A673 (cell line): ENCODE results near the gene SVBP. TPM values are rescaled to one million over a fixed set of nuclear protein-coding genes. Genes with fewer than 3 reads are reported as not detected.

Experiments
- BruUV-seq: library from RNA; stranded (reverse); fragments of 400-500 nt; replicated peaks from 2 replicates; lab custom pipeline; 2021; lab: Mats Ljungman, UMichigan
- CTCF ChIA-PET: fragments of 300-600 bp; sonication (Branson Sonifier 250); formaldehyde crosslinking; loops from one replicate; lab custom pipeline; 2022; ENCODE audit warnings: antibody characterized with exemption; lab: Charles Lee
- POLR2A ChIA-PET: fragments of 300-600 bp; sonication (Branson Sonifier 250); formaldehyde crosslinking; loops from one replicate; lab custom pipeline; 2022; ENCODE audit warnings: antibody characterized with exemption; ENCODE audit not compliant: low non-redundant PET; lab: Charles Lee
- DNase-seq: peaks from one replicate; pipeline ENCODE4 v3.0.0-alpha.2; 2015; ENCODE audit warnings: low spot score
- H3K27ac ChIP-seq: fragments of 200-600 bp; sonication (generic); 2 replicates; pipeline ENCODE4 v1.5.1; 2016; ENCODE audit warnings: mixed run types, low read depth, mild to moderate bottlenecking, mixed read lengths, antibody characterized with exemption, low read length; ENCODE audit not compliant: poor library complexity, severe bottlenecking
- H3K27me3 ChIP-seq: fragments of 200-600 bp; sonication (generic); replicated peaks from 2 replicates; pipeline ENCODE4 v1.6.1; 2017; ENCODE audit warnings: mixed run types, low read depth, mild to moderate bottlenecking, mixed read lengths, antibody characterized with exemption, low read length; ENCODE audit not compliant: insufficient read depth, poor library complexity
- H3K36me3 ChIP-seq: fragments of 200-600 bp; sonication (generic); 2 replicates; pipeline ENCODE4 v1.6.1; 2016; ENCODE audit warnings: mixed run types, mild to moderate bottlenecking, mixed read lengths, antibody characterized with exemption, low read length; ENCODE audit not compliant: insufficient read depth, poor library complexity, severe bottlenecking
- H3K4me1 ChIP-seq: fragments of 200-600 bp; sonication (generic); 2 replicates; pipeline ENCODE4 v1.6.1; 2017; ENCODE audit warnings: mixed run types, mild to moderate bottlenecking, mixed read lengths, antibody characterized with exemption, low read length; ENCODE audit not compliant: insufficient read depth, poor library complexity, severe bottlenecking
- H3K4me3 ChIP-seq: fragments of 200-600 bp; sonication (generic); 2 replicates; pipeline ENCODE4 v1.5.1; 2016; ENCODE audit warnings: low read depth, mixed run types, mild to moderate bottlenecking, mixed read lengths, low read length; ENCODE audit not compliant: poor library complexity, severe bottlenecking
- H3K9me3 ChIP-seq: fragments of 200-600 bp; sonication (generic); 2 replicates; pipeline ENCODE4 v1.6.1; 2016; ENCODE audit warnings: mixed run types, low read depth, mild to moderate bottlenecking, mixed read lengths, antibody characterized with exemption, low read length; ENCODE audit not compliant: poor library complexity, severe bottlenecking
- EZH2 ChIP-seq: fragments of 200-600 bp; sonication (generic); IDR thresholded peaks from 2 replicates; pipeline ENCODE4 v1.6.1; 2017; ENCODE audit warnings: borderline replicate concordance, low read depth, mild to moderate bottlenecking, mixed read lengths, antibody characterized with exemption, low read length; ENCODE audit not compliant: poor library complexity, severe bottlenecking
- intact Hi-C: fragments of 100-400 bp; cut with micrococcal nuclease; formaldehyde crosslinking; loops from one replicate; pipeline ENCODE4 v1.10.0; 2022; ENCODE audit not compliant: unreplicated experiment
- total RNA-seq: library from RNA; stranded (reverse); gene quantifications from 2 replicates; pipeline ENCODE4 v1.2.3, GENCODE V29; 2021
- TF ChIP-seq, protein P1 (sequence below): fragments of 300-800, 200-600 bp; sonication (generic); conservative IDR thresholded peaks from 2 replicates; pipeline ENCODE4 v1.5.1; 2017; ENCODE audit warnings: low read depth, mild to moderate bottlenecking, antibody characterized with exemption, low read length, moderate library complexity, mixed read lengths

SVBP gene
- total RNA-seq, 1 experiment from 2014 or later: 50.8 TPM

DNA sequence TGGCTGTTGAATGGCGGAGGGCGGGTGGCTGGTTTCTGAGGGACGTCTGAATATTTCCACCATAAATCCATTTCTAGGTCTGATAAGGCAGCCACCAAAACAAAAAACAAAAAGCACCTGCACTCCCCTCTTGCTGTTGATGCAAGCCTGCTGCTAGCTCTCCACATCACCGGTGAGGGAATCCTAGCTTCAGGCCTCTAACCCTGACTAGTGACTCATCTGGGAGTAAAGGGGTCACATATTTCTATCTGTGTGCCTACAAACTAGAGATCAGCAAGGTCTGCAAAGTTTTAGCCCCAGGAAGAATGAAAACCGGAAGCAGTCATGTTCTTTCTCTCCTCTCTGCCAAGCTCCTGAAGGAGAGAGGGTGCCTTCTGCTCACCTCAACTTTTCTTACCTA, 10.6 kb downstream of the SVBP start:
- no peaks in the 10 kb centered on the region for H3K36me3 ChIP-seq
- POLR2A ChIA-PET: interaction anchor here (0.6 kb wide), 1 partner anchor 300 kb away, joined by 4 read pairs; no protein-coding TSS in a partner anchor
- CTCF ChIA-PET: no interaction called here

GRCh38 chr1:42806171-42806570, 11.0 kb downstream of the SVBP start:
- no peak overlapping the region for H3K27ac ChIP-seq
- H3K9me3 ChIP-seq: no peaks in the 10 kb centered on the region
- no TSS peak for BruUV-seq
- no peaks in the 10 kb centered on the region for H3K27me3 ChIP-seq
- DNase-seq: no peak
- H3K36me3 ChIP-seq: no peaks in the 10 kb centered on the region
- no peak overlapping the region for H3K4me3 ChIP-seq
- H3K4me1 ChIP-seq: no peaks in the 10 kb centered on the region
- ChIA-PET CTCF (no interaction called here), POLR2A (interaction anchor here (0.6 kb wide), 1 partner anchor 300 kb away, joined by 4 read pairs; no protein-coding TSS in a partner anchor)
- no peak for TF ChIP-seq EZH2
- TF ChIP-seq, protein P1, sequence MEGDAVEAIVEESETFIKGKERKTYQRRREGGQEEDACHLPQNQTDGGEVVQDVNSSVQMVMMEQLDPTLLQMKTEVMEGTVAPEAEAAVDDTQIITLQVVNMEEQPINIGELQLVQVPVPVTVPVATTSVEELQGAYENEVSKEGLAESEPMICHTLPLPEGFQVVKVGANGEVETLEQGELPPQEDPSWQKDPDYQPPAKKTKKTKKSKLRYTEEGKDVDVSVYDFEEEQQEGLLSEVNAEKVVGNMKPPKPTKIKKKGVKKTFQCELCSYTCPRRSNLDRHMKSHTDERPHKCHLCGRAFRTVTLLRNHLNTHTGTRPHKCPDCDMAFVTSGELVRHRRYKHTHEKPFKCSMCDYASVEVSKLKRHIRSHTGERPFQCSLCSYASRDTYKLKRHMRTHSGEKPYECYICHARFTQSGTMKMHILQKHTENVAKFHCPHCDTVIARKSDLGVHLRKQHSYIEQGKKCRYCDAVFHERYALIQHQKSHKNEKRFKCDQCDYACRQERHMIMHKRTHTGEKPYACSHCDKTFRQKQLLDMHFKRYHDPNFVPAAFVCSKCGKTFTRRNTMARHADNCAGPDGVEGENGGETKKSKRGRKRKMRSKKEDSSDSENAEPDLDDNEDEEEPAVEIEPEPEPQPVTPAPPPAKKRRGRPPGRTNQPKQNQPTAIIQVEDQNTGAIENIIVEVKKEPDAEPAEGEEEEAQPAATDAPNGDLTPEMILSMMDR: no peak
- intact Hi-C loops: no loop called here

More for the DNA sequence above, 10.6 kb downstream of the SVBP start:
- no peak for DNase-seq
- Histone ChIP-seq H3K9me3 (no peaks in the 10 kb centered on the region), H3K27me3 (no peaks in the 10 kb centered on the region), H3K4me1 (no peaks in the 10 kb centered on the region), H3K4me3 (no peak overlapping the region), H3K27ac (no peak overlapping the region)
- intact Hi-C loops: no loop called here
- no TSS peak for BruUV-seq
- TF ChIP-seq, protein P1: no peak
- TF ChIP-seq EZH2: no peak

DNA sequence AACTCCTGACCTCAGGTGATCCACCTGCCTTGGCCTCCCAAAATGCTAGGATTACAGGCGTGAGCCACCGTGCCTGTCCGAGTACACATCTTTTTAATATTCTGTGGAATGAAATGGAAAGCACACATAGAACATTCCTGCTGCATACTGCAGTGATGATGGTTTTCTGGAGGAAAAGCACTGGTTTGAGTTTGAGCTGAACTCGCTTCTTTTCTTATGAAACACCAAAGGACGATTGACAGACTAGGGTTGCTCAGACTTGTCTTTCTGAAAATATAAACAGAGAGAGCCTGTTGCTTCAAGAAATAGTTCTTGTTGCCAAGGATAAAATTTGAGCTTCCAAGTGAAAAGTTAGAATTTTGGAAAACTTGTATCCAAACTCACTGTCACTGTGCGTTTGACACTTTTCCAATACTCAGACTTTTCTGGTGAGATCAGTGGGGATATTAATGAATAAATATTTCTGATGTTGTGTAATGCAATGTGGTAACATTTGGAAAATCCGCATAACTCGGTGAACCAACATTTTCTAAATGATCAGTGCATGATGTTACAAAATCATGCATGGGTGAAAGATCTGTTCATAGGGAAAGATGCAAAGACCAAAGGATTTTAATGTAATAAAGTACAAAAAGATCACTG, 15.2 kb downstream of the SVBP start:
- BruUV-seq: no TSS peak
- ChIA-PET CTCF (no interaction called here), POLR2A (no interaction called here)
- H3K27me3 ChIP-seq: no peaks in the 10 kb centered on the region
- H3K27ac ChIP-seq: no peak overlapping the region
- H3K9me3 ChIP-seq: no peaks in the 10 kb centered on the region
- H3K36me3 ChIP-seq: no peaks in the 10 kb centered on the region
- intact Hi-C loops: no loop called here
- TF ChIP-seq EZH2: no peak
- TF ChIP-seq, protein P1: no peak
- no peak for DNase-seq
- H3K4me1 ChIP-seq: no peaks in the 10 kb centered on the region
- no peak overlapping the region for H3K4me3 ChIP-seq
